GM18526 (cell line): ENCODE data around the gene DYNC1LI2.

Source experiments
- POLR2A ChIP-seq: IDR thresholded peaks from 3 replicates; pipeline ENCODE4 v1.6.1; 2011; ENCODE audit not compliant: insufficient read length; ENCODE audit errors: extremely low read depth

The DYNC1LI2 gene

DNA sequence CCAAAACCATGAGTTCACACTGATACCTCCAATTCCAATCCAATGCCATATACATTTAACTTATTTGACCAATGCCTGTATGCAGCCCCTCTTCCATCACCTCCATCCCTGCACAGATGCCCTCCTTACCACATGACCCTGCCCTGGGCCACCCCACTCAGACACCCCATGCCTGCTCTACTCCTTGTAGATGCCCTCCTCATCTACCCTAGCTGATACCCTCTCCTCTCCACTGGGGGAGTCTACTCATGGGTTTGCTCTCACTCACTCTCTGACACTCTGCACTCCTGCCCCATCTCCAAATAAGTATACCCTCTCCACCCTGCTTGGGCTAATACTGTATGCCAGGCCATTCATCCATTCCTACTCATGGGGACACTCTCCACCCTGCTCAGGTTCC is 38.9 kb downstream of the DYNC1LI2 start:
- no peak for TF ChIP-seq POLR2A

DNA sequence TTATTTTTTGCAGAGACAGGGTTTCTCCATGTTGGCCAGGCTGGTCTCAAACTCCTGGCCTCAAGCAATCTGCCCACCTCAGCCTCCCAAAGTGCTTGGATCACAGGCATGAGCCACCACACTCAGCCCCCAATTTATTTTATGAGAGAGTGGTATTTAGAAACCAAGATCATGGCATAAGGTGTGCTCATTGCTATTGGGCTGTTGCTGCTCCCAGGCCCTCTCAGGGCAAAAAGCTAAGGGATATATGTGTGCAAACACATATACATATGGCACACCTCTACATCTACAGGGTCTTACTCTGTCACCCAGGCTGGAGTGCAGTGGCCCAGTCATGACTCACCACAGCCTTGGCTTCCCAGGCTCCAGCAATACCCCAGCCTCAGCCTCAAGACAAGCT is 39.8 kb downstream of the DYNC1LI2 start:
- no peak for TF ChIP-seq POLR2A

DNA sequence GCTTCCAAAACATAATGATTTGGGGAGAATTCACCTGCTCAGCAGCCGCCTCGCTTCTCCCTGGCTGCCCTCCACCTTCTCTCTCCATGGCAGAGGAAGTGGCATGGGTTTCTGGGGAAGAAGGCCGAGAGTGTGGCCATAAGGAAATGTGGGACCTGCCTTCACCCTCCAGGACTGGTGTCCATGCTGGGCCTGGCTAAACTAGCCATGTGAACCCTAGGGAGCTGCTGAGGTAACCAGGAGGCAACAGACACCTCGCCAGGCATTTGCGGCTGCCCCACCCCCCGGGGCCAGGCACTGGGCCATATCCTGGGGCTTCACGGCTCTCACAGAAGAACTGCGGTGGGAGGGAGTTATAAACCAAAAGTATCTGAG is 44.9 kb downstream of the DYNC1LI2 start:
- TF ChIP-seq POLR2A: no peak

DNA sequence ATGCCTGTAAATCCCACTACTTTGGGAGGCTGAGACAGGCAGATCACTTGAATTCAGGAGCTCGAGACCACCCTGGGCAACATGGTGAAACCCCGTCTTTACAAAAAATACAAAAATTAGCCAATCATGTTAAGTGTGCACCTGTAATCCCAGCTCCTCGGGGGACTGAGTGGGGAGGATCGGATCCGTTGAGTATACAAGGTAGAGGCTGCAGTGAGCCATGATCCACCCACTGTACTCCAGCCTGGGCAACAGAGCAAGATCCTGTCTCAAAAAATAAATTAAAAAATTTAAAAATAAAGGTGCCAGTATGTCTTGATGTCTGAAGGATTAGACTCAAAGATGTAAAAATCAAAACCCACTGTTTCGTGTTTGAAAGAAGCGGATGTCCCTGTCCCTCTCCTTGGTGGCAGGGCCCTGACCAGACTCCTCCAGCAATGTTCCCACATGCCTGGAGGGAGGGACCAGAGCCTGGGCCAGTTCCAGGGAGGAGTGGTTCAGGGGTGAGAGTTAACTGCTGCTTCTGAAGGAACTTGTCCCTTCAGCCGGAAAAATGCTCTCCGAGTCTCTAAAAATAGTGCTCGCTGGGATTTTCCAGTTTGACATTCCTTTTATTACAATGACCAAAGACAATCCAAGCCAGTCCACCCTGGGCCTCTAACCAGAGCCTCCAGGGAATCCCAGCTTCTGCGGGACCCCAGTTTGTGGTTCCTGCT is 45.5 kb downstream of the DYNC1LI2 start:
- no peak for TF ChIP-seq POLR2A

DNA sequence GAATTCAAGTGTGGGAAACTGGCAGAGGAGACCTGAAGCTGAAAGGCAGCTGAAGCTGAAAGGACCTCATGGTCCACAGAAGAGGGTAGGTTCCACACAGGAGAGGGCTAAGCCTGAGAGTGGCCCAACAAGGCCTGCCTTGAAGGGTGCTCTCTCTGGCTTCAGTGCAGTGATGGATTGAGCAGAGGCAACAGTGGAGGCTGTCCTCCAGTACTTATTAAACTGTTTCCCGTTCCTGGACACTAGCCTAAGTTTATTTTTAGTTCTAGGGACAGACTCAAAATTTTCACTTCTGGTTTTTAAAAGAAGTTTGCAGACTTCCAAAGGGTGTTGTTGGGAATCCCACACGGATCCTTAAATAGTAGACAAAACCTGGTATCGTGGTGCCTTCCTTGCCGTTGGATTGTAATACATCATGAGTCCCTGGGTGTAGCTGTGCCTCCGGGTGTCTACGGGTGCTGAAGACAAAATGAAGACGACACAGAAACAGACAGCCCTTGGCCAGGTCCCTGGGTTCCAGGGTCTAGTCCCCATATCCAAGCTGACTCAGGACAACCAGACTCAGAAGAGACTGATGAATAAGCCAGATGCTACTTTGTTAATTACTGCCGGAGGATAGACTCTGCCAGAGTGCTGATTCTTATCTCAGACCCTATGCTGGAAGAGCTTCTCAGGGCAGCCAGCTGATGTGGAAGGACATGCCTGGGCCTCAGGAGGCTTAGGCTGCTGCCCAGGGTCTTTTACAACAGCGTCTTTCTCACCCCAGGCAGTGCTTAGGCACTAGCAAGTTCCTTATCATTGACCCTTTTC is 47.8 kb downstream of the DYNC1LI2 start:
- no peak for TF ChIP-seq POLR2A

DNA sequence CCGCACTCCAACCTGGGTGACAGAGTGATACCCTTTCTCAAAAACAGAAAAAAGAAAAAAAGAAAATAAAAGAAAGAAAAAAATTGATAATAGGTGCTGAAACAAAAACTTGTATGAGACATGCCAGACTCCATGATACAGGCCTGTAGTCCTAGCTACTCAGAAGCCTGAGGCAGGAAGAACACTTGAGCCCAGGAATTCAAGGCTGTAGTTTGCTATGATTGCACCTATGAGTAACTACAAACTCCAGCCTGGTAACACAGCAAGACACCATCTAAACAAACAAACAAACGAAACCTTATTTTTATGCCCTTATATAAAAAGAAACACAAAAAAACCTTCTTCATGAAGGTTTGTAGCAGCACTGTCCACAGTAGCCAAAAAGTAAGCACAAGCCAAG is 49.9 kb downstream of the DYNC1LI2 start:
- no peak for TF ChIP-seq POLR2A

DNA sequence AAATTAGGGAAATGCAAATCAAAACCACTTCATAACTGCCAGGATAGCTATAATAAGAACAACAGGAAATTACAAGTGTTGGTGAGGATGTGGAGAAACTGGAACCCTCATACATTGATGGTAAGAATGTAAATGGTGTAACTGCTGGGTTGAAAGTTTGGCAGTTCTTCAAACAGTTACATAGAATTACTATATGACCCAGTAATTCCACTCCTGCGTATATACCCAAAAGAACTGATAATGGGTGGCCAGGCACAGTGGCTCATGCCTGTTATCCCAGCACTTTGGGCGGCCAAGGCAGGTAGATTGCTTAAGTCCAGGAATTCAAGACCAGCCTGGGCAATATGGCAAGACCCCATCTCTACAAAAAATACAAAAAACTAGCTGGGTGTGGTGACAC is 50.4 kb downstream of the DYNC1LI2 start:
- TF ChIP-seq POLR2A: no peak

DNA sequence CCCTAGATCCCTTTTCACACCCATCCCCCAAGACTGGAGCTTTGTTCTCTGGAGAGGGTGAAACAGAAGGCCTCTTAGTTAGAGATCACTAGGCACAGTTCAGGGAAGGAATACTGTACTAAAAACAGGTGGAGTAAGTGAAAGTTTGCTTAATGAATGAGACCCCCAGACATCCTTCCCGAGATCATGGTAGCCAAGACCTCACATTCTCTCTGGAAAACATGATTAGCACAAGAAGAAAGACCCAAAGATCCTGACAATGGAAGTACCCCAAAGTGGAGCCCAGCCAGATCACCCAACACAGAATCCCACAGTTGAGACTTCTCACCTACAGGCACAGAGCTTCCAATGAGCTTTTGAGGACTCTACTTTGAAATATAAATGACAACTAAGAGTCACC is 51.5 kb downstream of the DYNC1LI2 start:
- TF ChIP-seq POLR2A: no peak

DNA sequence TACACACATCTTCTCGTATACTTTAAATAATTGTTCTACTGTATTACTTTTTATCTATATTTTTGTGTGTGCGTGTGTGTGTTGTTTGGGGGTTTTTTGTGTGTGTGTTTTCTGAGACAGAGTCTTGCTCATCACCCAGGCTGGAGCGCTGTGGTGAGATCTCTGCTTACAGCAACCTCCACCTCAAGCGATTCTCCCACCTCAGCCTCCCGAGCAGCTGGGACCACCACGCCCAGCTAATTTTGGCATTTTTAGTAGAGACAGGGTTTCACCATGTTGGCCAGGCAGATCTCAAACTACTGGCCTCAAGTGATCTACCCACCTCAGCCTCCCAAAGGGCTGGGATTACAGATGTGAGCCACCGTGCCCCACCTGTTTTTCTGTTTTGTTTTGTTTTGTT is 53.4 kb downstream of the DYNC1LI2 start:
- no peak for TF ChIP-seq POLR2A

DNA sequence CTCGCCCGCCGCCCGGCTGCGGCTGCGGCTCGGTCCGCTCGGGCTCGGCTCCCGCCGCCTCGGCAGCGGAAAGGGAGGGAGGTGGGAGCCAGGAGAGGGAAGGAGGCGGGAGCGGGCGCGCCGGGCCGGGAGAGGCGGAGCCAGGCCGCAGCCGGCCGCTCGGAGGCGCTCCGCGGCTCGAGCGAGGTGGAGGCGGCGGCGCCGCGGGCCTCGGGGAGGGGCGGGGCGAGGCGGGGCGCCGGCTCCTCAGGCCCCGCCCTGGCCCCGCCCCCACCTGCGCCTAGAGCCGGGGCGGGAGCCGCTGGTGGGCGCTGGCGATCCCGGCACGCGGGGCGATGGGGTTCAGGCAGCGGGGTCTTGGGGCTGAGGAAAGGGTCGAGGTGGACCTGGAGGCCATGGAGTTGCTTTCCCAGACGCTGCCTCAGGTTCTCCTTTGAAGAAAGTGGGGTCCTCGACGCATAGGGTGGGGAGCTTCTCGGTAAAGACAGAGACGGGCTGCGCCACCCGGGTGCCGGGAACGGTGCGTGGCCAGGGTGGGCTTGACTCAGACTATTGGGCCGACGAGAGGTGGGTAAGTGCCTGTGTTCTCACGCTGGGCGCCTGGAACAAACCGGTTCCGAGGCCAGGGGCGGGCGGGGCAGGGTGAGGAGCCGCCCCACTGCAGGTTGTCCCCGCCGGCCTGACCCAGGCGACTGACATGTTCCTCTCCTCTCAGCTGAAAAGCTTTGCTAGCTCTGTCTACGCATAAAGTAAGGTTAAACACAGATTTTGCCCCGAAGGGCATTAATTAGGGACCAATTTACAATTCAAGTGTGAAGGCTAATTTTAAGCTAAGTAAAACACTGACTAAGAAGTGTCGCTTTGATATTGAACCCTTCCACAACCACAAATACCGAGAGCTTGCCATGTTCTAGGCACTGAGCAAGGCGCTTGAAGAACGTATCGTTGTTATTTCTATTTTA is 54.5 kb downstream of the DYNC1LI2 start, which contains the start of gene CMTM4:
CMTM4 (minus strand) TSS at position 75 of the 962 bp plus-strand sequence. CDS start 218 bp downstream, outside the sequence.
- no peak for TF ChIP-seq POLR2A

DNA sequence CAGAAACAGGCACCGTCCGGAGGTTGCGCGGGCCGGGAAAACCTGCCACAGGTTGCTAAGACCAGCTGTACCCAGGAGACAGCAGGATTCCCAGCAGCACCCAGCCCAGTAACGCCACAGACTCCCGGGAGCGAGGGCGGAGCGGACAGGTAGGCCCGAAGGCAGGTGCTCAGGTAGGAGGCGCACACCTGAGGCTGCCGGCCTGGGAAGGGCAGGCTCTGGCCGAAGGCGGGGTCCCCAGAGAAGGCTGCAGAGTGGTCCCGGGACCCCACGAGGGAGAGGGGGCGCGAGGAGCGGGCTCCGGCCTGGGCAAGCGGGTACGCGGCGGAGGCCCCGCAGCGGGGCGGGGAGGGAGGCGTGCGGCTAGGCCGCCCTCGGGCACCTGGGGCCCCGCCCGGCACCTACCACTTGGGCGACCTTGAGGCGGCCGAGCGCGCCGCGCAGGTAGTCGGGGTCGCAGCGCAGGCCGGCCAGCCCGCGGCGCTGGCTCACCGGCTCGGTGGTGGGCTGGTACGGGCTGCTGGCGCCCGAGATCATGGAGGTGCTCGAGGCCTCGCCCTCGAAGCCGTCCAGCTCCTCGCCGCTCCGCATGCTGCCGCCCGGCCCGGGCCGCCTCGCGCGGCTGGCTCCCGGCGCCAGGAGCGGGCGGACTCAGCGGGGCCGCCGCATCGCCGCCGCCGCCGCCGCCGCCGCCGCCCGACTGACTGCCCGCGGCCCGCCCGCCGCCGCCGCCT is 55.3 kb downstream of the DYNC1LI2 start:
- TF ChIP-seq POLR2A: no peak

DNA sequence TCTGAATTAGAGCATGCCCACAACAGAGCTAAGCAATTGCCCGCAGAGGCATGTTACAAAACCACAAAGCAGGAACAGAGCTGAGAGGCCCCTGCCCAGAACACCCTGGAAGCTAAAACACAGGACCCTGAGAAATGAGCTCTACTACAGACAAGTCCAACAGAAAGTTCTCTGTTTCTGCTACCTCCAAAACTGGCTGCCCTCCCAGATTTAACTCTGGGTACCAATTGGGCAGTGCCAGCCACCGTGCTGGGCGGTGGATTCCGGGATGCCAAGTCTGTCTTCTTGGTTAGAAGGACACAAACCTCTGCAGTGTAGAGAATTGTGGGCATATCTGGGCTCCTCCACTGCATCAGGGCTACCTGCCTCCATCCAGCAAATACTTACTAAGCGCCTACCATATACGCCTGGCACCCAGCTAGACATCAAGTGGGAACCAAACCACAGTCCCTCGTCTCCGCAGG is 55.9 kb downstream of the DYNC1LI2 start:
- TF ChIP-seq POLR2A: no peak

DNA sequence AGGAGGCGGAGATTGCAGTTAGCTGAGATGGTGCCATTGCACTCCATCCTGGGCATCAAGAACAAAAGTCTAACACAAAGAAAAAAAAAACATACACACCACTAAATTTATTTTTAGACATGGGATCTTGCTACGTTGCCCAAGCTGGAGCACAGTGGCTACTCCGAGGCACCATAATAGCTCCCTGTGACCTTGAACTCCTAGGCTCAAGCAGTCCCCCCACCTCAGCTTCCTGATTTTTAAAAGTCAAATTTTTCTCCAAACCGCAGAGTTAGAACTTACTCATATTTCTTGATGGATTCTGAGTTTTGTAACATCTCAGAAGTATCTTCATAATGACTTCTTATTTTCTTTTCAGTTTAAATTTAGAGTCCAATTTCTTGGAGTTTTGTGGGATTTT is 58.3 kb downstream of the DYNC1LI2 start:
- TF ChIP-seq POLR2A: no peak

DNA sequence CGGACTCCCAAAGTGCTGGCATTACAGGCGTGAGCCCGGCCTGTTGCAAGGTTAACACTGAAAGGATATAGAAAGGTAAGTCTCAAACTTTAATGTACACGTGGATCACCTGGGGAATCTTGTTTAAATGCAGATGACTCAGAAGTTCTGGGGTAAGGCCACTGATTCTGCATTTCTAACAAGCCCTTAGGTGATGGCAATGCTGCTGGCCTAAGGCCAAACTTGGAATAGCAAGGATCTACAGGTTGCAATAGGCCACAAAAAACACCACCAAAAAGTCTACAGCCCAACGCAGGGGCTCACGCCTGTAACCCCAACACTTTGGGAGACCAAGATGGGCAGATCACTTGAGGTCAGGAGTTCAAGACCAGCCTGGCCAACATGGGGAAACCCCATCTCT is 59.1 kb downstream of the DYNC1LI2 start:
- no peak for TF ChIP-seq POLR2A

DNA sequence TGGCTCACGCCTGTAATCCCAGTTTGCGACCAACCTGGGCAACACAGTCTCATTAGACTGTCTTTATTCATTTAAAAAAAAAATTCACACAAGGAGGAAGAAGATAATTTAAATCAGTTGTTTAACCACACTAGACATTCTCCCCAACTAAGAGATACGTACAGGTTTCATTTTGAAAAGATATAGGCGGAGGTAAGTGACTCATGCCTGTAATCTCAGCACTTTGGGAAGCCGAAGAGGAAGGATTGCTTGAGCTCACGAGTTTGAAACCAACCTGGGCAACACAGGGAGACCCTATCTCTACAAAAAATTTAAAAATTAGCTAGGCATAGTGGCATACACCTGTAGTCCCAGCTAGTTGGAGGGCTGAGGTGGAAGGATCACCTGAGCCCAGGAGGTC is 60.2 kb downstream of the DYNC1LI2 start:
- no peak for TF ChIP-seq POLR2A
